GM21737 (cell line): ENCODE data around the gene SCYGR2.

ENCODE experiments used
- ATAC-seq: cut with Tn5 transposase; IDR thresholded peaks from one replicate; pipeline ENCODE4 v1.9.1; 2021; ENCODE audit warnings: mild to moderate bottlenecking, moderate library complexity; ENCODE audit not compliant: unreplicated experiment

Gene SCYGR2

GRCh38 chr2:227612546-227613271 is 14.0 kb downstream of the SCYGR2 start:
- no peak for ATAC-seq

- ATAC-seq = no peak
These were observed 14.6 kb downstream of the SCYGR2 start for GRCh38 chr2:227613272-227613660.

GRCh38 chr2:227614246-227614645 is 15.6 kb downstream of the SCYGR2 start:
- no peak for ATAC-seq

DNA sequence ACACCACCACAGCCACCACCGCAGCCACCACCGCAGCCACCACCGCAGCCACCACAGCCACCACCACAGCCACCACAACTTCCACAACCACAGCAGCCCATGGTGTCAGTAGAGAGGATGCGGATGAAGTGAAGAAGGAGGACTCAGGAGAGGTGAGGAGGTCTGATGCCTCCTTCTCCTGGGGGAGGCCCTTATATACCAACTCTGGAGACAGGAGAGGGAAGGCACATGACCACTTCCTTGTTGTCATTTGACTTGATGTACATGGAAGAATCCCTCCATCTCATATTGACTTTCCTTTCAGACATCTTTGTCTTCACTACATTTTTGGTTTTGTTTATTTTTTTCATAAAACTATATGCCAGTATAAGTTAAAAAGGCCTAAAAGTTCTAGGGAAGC is 16.0 kb downstream of the SCYGR2 start, which contains the start of gene SCYGR3:
SCYGR3 (minus strand) TSS at position 101 of the 400 bp plus-strand sequence; CDS start at position 101, 0 bp downstream.
- ATAC-seq = no peak

DNA sequence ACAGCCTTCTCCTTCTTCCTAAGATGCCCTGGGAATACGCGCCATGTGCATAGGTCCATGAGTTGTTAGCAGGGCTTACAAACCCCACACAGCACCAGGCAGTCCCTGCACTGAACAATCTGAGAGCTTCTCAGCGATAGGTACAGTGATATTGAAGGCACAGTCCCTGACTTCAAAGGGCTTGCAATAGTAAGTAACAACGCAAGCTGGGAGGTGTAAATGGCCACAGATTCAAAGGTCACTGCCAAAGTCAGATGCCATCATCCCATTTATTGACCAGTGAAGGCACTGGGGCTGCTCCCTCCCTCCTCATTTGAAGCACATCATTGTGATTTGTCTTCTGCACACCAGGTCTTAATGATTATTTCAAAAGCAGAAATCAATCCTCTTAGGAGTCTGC is 16.5 kb downstream of the SCYGR2 start:
- ATAC-seq = no peak

- no peak for ATAC-seq
These were observed 17.2 kb downstream of the SCYGR2 start for GRCh38 chr2:227615906-227616305.

DNA sequence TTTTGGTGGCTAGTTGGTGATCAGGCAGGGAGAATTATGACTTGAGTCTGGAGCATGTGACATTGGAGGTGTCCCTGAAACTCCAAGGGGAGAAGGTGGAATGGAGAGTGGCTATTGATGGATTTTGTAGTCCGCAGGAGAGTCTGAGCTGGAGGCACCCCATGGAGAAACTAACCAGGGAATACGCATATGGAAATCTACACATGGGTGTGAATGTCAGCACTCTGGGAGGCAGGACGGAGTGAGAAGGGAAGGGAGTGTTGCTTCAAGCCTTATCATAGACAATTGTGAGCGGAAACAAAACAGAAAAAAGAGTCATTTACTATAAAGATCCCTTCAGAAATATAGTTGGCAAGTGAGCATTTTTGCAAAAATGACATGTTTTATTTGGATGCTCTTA is 17.9 kb downstream of the SCYGR2 start:
- no peak for ATAC-seq

GRCh38 chr2:227617316-227618230 is 18.9 kb downstream of the SCYGR2 start, which contains the start of gene SCYGR4:
SCYGR4 (plus strand) TSS chr2:227617498; CDS start chr2:227617498, 0 bp downstream.
- ATAC-seq = no peak

- ATAC-seq = no peak
These were observed 24.5 kb downstream of the SCYGR2 start for GRCh38 chr2:227623226-227623625.

DNA sequence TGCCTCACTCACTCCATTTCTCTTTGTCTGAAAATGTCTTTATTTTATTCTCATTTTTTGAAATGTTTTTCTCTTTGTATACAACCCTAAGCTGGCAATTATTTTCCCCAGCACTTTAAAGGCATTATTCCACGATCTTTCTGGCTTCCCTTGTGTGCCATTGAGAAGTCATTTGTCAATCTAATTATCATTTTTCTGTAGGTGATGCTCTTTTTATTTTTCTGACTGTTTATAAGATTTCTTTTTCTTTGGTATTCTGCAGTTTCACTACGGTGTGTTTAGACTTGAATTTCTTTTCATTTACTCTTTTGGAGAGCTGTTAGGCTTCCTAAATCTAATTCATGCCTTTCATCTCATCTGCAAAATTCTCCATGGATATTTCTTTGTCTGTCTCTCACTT is 26.7 kb downstream of the SCYGR2 start:
- ATAC-seq = no peak

DNA sequence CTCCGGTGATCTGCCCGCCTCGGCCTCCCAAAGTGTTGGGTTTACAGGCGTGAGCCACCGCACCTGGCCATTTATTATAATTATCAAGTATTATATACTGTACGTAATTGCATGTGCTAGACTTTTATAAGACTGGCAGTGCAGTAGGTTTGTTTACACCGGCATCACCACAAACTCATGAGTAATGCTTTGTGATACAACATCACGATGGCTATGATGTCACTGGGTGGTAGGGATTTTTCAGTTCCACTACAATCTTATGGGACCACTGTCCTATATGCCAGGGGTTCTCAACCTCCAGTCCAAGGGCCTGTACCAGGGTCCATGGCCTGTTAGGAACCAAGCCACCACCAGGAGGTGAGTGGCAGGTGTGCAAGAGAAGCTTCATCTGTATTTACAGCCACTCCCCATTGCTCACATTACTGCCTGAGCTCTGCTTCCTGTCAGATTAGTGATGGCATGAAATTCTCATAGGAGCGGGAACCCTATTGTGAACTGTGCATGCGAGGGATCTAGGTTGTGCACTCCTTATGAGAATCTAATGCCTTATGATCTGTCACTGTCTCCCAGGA is 28.0 kb downstream of the SCYGR2 start:
- no peak for ATAC-seq

- ATAC-seq = peak; percentile 87
These were observed 29.1 kb downstream of the SCYGR2 start for GRCh38 chr2:227627769-227628168.

DNA sequence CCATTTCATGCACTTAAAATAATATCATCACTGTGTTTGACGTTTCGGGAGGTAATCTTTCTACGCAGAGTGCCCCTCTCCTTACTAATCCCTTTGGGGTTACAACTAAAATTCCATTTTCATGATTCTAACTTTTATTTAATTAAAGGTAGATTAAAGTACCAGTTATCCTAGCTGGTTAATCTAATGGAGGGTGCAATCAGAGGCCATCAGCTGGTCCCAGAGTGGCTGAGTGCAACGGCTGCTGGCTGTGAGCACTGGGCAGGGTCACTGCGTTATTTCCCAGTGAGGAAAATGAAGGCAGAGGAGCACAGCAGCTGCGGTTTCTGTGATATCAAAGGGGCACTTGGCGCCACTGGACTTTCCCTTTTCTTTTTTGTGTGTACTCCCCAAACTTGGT is 30.7 kb downstream of the SCYGR2 start:
- no peak for ATAC-seq

- no peak for ATAC-seq
These were observed 31.6 kb downstream of the SCYGR2 start for GRCh38 chr2:227630322-227630721.

DNA sequence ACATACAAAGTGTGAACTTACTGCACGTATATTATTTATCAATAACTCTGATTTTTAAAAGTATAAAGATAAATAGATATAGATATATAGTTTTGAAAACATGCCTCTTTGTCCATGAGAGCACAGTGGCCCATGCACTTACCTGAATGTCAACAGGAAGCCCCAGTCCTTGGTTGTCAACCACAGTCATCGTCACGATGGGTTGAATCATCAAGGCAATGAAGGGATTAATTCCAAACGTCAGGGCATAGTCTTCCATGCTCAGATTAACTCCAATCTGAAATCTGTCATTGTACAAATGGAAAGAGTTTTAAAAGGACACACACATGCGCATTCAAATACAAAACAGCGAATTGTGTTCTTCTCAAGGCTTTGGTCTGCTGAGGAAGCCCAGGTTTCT is 34.1 kb downstream of the SCYGR2 start:
- ATAC-seq = no peak

DNA sequence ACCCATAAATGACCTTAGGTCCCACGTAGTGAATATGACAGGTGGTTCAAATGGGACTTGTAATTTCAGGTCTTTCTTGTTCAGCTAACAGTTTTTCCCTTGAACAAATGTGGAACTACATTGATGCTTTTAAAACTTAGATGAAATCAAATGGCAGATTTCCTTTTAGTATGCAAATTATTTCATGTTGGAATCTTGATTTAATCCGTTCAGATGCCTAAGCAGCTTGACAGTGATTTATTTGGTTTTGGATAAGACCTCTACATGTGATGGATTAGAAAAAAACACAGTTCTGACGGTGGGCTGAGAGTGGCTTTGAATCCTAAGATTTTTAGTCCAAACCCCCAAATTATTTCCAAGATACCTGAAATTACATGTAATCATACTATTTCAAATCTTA is 35.5 kb downstream of the SCYGR2 start:
- no peak for ATAC-seq

- ATAC-seq = no peak
These were observed 44.0 kb downstream of the SCYGR2 start for GRCh38 chr2:227642656-227643055.

GRCh38 chr2:227643990-227644551 is 45.4 kb downstream of the SCYGR2 start:
- ATAC-seq = no peak
